ENCODE measurements around the gene METTL25B.

DNA sequence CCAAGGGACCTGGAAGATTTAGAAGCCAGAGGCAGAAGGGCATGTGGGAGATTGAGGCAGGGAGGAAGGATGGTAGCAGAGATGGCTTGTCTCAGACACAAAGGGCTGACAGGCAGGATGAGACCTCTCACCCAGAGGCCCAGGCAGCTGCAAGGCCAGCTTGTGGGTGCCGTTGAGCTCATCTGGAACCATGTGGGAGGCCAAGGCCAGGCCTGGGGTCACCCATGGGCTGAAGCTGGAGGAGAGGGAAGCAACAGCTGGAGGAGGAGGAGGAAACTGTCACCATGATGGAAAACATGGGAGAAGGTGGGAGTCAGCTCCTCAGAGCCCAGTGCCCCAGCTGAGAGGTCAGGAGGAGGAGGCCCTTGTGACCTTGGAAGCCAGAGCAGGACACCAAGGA is 29.3 kb upstream of the METTL25B start:
- TF ChIP-seq, protein P1, sequence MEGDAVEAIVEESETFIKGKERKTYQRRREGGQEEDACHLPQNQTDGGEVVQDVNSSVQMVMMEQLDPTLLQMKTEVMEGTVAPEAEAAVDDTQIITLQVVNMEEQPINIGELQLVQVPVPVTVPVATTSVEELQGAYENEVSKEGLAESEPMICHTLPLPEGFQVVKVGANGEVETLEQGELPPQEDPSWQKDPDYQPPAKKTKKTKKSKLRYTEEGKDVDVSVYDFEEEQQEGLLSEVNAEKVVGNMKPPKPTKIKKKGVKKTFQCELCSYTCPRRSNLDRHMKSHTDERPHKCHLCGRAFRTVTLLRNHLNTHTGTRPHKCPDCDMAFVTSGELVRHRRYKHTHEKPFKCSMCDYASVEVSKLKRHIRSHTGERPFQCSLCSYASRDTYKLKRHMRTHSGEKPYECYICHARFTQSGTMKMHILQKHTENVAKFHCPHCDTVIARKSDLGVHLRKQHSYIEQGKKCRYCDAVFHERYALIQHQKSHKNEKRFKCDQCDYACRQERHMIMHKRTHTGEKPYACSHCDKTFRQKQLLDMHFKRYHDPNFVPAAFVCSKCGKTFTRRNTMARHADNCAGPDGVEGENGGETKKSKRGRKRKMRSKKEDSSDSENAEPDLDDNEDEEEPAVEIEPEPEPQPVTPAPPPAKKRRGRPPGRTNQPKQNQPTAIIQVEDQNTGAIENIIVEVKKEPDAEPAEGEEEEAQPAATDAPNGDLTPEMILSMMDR (conservative IDR thresholded peaks at IDR 0.05; ENCODE audit: low read depth, low read length): no peak
- TF ChIP-seq EZH2 (IDR thresholded peaks at IDR 0.05; ENCODE audit: low read length, unreplicated experiment) (no peak), EZH2phosphoT487 (IDR thresholded peaks at IDR 0.05; ENCODE audit: borderline replicate concordance, low read length) (no peak)
